ENCODE measurements around the gene ACTRT2. TPM values are rescaled to one million over a fixed set of nuclear protein-coding genes. Genes with fewer than 3 reads are reported as not detected.
A peak's percentile ranks its signal among the peaks of the same experiment; 100 is the strongest.

ACTRT2 gene
- total RNA-seq, 1 experiment from 2014 or later: not detected

- peak overlapping the region; percentile 32 to 90; a peak in 4 of 5 replicates for H3K4me3 Mint-ChIP-seq
- TF ChIP-seq CTCF (conservative IDR thresholded peaks at IDR 0.05): no peak
- H3K79me2 ChIP-seq (ENCODE audit: insufficient read depth, low read length): no peaks in the 10 kb centered on the region
Measured at GRCh38 chr1:3067671-3068563, 46.6 kb downstream of the ACTRT2 start.

More at GRCh38 chr1:3067671-3068563, 46.6 kb downstream of the ACTRT2 start:
- H3K56ac ChIP-seq (ENCODE audit: insufficient read length, low read depth, low read length): no peak overlapping the region
- H3K4me2 ChIP-seq (ENCODE audit: insufficient read depth, insufficient read length, low read length): peak overlapping the region; percentile 29
- no peak overlapping the region for H2AK5ac ChIP-seq (ENCODE audit: insufficient read length, low read length)
- DNase-seq: peak; percentile 25
- Mint-ChIP-seq H3K27me3 (ENCODE audit: low read depth) (peaks cover 86% of the 10 kb centered on the region), H3K9me3 (no peaks in the 10 kb centered on the region), H3K27ac (no peak overlapping the region), H3K4me1 (peaks cover 4 to 21% of the 10 kb centered on the region in 2 experiments), H3K36me3 (ENCODE audit: insufficient read depth in 1 of 3, low read depth in 3 of 3) (no peaks in the 10 kb centered on the region)
- no peak overlapping the region for H3K18ac ChIP-seq (ENCODE audit: insufficient read length, low read depth, low read length)
- H2BK5ac ChIP-seq (ENCODE audit: insufficient read length, low read length): no peak overlapping the region
- H2AFZ ChIP-seq (ENCODE audit: low read length): no peak overlapping the region
- no peak overlapping the region for H2BK15ac ChIP-seq (ENCODE audit: low read depth, low read length)
- H4K5ac ChIP-seq (ENCODE audit: insufficient read length, low read depth, low read length): no peak overlapping the region
- no peak overlapping the region for H4K91ac ChIP-seq (ENCODE audit: insufficient read length, low read depth, low read length)
- H3T11ph ChIP-seq (ENCODE audit: low read length): no peak overlapping the region
- H3K27ac ChIP-seq (ENCODE audit: insufficient read length, low read depth, low read length): no peak overlapping the region
- H3K23me2 ChIP-seq (ENCODE audit: insufficient read length, low read depth, low read length, poor library complexity, severe bottlenecking): peaks cover 15% of the 10 kb centered on the region
- H3K4ac ChIP-seq (ENCODE audit: low read depth, low read length): no peak overlapping the region
- no CpG with 5 or more reads among the region's 97 CpGs for WGBS (ENCODE audit: extremely low coverage, insufficient read length, low lambda C conversion rate)
- H2BK120ac ChIP-seq (ENCODE audit: low read depth, low read length, poor library complexity, severe bottlenecking): no peak overlapping the region
- peaks cover 4% of the 10 kb centered on the region; the same call in 1 of the 2 replicates for H3K4me1 ChIP-seq (ENCODE audit: insufficient read depth, low read length)
- no peak overlapping the region for H3K9ac ChIP-seq (ENCODE audit: extremely low read depth, insufficient read length, low read length)
- H4K20me1 ChIP-seq (ENCODE audit: control insufficient read depth, insufficient read depth, insufficient read length): no peaks in the 10 kb centered on the region
- H4K8ac ChIP-seq (replicated peaks; ENCODE audit: insufficient read length, low read depth, low read length): no peak overlapping the region
- peak overlapping the region; percentile 61; the same call in 1 of the 2 replicates for H3K14ac ChIP-seq (ENCODE audit: insufficient read depth, low read length)
- no peak overlapping the region for H2BK12ac ChIP-seq (ENCODE audit: insufficient read length, low read depth, low read length)
- no peak overlapping the region for H2BK20ac ChIP-seq (ENCODE audit: low read depth, low read length, poor library complexity, severe bottlenecking)
- H3K9me3 ChIP-seq (ENCODE audit: control insufficient read depth, low read depth, low read length): no peaks in the 10 kb centered on the region
- no peak overlapping the region for H3K23ac ChIP-seq (ENCODE audit: insufficient read length, low read depth, low read length)
- H3K27me3 ChIP-seq (ENCODE audit: insufficient read depth, low read length): peaks cover 80% of the 10 kb centered on the region
- H3K79me1 ChIP-seq (ENCODE audit: insufficient read depth, low read depth, low read length, poor library complexity, severe bottlenecking): no peaks in the 10 kb centered on the region
